Left ventricle myocardium inferior (tissue), 1 donor: ENCODE results near the gene CFAP126. TPM values are rescaled to one million over a fixed set of nuclear protein-coding genes. Genes with fewer than 3 reads are reported as not detected.
A peak's percentile ranks its signal among the peaks of the same experiment; 100 is the strongest.
"Not testable (repeated sequence)": the region's sequence is repeated elsewhere in the genome, so short reads cannot be mapped to it uniquely, and the experiment has no call there.

ENCODE experiments used
- DNase-seq: peaks from one replicate; pipeline ENCODE4 v3.0.0-alpha.2; 2020
- H3K27ac ChIP-seq: fragments of 200-600 bp; replicated peaks from 2 replicates; pipeline ENCODE4 v1.8.0; 2021
- H3K27me3 ChIP-seq: fragments of 200-600 bp; 2 replicates; pipeline ENCODE4 v1.8.0; 2021; ENCODE audit warnings: low read depth
- H3K36me3 ChIP-seq: fragments of 200-600 bp; 2 replicates; pipeline ENCODE4 v1.8.0; 2021
- H3K4me1 ChIP-seq: fragments of 200-600 bp; 2 replicates; pipeline ENCODE4 v1.8.0; 2021
- H3K4me3 ChIP-seq: fragments of 200-600 bp; 2 replicates; pipeline ENCODE4 v1.8.0; 2021; ENCODE audit warnings: mild to moderate bottlenecking, moderate library complexity
- H3K9me3 ChIP-seq: fragments of 200-600 bp; replicated peaks from 2 replicates; pipeline ENCODE4 v1.8.0; 2021
- CTCF ChIP-seq: fragments of 200-600 bp; IDR thresholded peaks from 2 replicates; pipeline ENCODE4 v1.8.0; 2021; ENCODE audit warnings: antibody characterized with exemption, mild to moderate bottlenecking, borderline replicate concordance
- intact Hi-C: fragments of 100-400 bp; cut with micrococcal nuclease; formaldehyde crosslinking; loops from one replicate; pipeline ENCODE4 v1.11.0; 2022
- long read RNA-seq: library from polyadenylated mRNA; unstranded; transcript quantifications from one replicate; pipeline ENCODE4 v2.0.0, GENCODE V29; 2021
- total RNA-seq: library from RNA; stranded (reverse); fragmentation: NEBNext Ultra II Directional; extraction: Animal tissue kit (Norgen Biotek cat#: 25700); gene quantifications from one replicate; pipeline ENCODE4 v1.2.1, GENCODE V29; 2021
- donor health status: DM: no; HTN: yes; CAD: no; lungs with severe emphysema.

CFAP126 gene
- not detected for total RNA-seq
- long read RNA-seq, result 0 reads

- peak within 1 kb of the TSS; percentile 48 for H3K27ac ChIP-seq
- no peaks in the 10 kb centered on the region for H3K27me3 ChIP-seq
- TF ChIP-seq CTCF, result peak; percentile 35
- H3K36me3 ChIP-seq, result peaks cover 18% of the 10 kb centered on the region
- DNase-seq, result peak; percentile 44
- H3K9me3 ChIP-seq, result no peaks in the 10 kb centered on the region
- no peak within 1 kb of the TSS for H3K4me3 ChIP-seq
- intact Hi-C loops, result no loop called here
- H3K4me1 ChIP-seq, result peaks cover 16% of the 10 kb centered on the region
Observed at GRCh38 chr1:161367684-161368400, at the start of gene CFAP126. TSS of gene CFAP126 (minus strand) at chr1:161367876. CDS start at chr1:161367868, 8 bp downstream.

GRCh38 chr1:161413050-161413449 is 45.4 kb upstream of the CFAP126 start:
- peaks cover 13% of the 10 kb centered on the region for H3K4me1 ChIP-seq
- intact Hi-C loops, H3K27ac ChIP-seq, H3K9me3 ChIP-seq, H3K36me3 ChIP-seq, DNase-seq, H3K4me3 ChIP-seq, H3K27me3 ChIP-seq: not testable (repeated sequence)

- DNase-seq, H3K4me3 ChIP-seq, intact Hi-C loops, H3K36me3 ChIP-seq, H3K27ac ChIP-seq, H3K9me3 ChIP-seq, H3K27me3 ChIP-seq: not testable (repeated sequence)
- peaks cover 13% of the 10 kb centered on the region for H3K4me1 ChIP-seq
Observed at GRCh38 chr1:161410636-161410970, 42.9 kb upstream of the CFAP126 start.

GRCh38 chr1:161409848-161410635 is 42.4 kb upstream of the CFAP126 start:
- H3K36me3 ChIP-seq, H3K4me3 ChIP-seq, H3K9me3 ChIP-seq, intact Hi-C loops, DNase-seq, H3K27me3 ChIP-seq, H3K27ac ChIP-seq: not testable (repeated sequence)
- H3K4me1 ChIP-seq, result peaks cover 13% of the 10 kb centered on the region

GRCh38 chr1:161408429-161409052 is 40.9 kb upstream of the CFAP126 start:
- H3K4me3 ChIP-seq, result no peak overlapping the region
- no peaks in the 10 kb centered on the region for H3K36me3 ChIP-seq
- no peak overlapping the region for H3K27ac ChIP-seq
- no peaks in the 10 kb centered on the region for H3K27me3 ChIP-seq
- intact Hi-C loops, result no loop called here
- no peak for TF ChIP-seq CTCF
- H3K9me3 ChIP-seq, result no peaks in the 10 kb centered on the region
- DNase-seq, result no peak
- H3K4me1 ChIP-seq, result peaks cover 13% of the 10 kb centered on the region

- DNase-seq, result no peak
- Histone ChIP-seq H3K4me1 (peaks cover 13% of the 10 kb centered on the region), H3K4me3 (no peak overlapping the region), H3K9me3 (no peaks in the 10 kb centered on the region), H3K27ac (no peak overlapping the region), H3K36me3 (no peaks in the 10 kb centered on the region), H3K27me3 (no peaks in the 10 kb centered on the region)
- intact Hi-C loops, result no loop called here
- no peak for TF ChIP-seq CTCF
Observed at GRCh38 chr1:161407451-161407985, 39.8 kb upstream of the CFAP126 start.

GRCh38 chr1:161406551-161406950 is 38.9 kb upstream of the CFAP126 start:
- H3K9me3 ChIP-seq, H3K27ac ChIP-seq, H3K27me3 ChIP-seq, H3K4me3 ChIP-seq, DNase-seq, intact Hi-C loops, H3K36me3 ChIP-seq: not testable (repeated sequence)
- peaks cover 13% of the 10 kb centered on the region for H3K4me1 ChIP-seq
